Measurements from ENCODE around the gene VCAN. TPM values are rescaled to one million over a fixed set of nuclear protein-coding genes. Genes with fewer than 3 reads are reported as not detected.
A peak's percentile ranks its signal among the peaks of the same experiment; 100 is the strongest.

Gene VCAN
- total RNA-seq, 4 donors from 2014 or later = 21.2 to 44.1 (median 36.5) TPM

GRCh38 chr5:83470526-83471404 lies 779 bp upstream of the VCAN start:
- TF ChIP-seq CTCF (IDR thresholded peaks at IDR 0.05) (no peak), POLR2A (IDR thresholded peaks at IDR 0.05) (no peak)
- intact Hi-C loops (cut with DNase I; ENCODE audit: low total_unique reads) = no loop called here
- DNase-seq (ENCODE audit: low spot score in 2 of 2) = no peak
- peak overlapping the region; percentile 2 for H3K4me3 ChIP-seq (ENCODE audit: low read depth, poor library complexity, severe bottlenecking)
- 17 to 19% methylated on average over 15 of the region's 15 CpGs for WGBS, 2 donors

- DNase-seq (ENCODE audit: low spot score in 2 of 2) = no peak
- TF ChIP-seq CTCF (IDR thresholded peaks at IDR 0.05) (no peak), POLR2A (IDR thresholded peaks at IDR 0.05) (no peak)
- H3K4me3 ChIP-seq (ENCODE audit: low read depth, poor library complexity, severe bottlenecking) = peak overlapping the region; percentile 24
- intact Hi-C loops (cut with DNase I; ENCODE audit: low total_unique reads) = no loop called here
- WGBS, 2 donors = 2% methylated on average over 5 of the region's 5 CpGs
These were observed 616 bp downstream of the VCAN start for GRCh38 chr5:83472213-83472507.

- TF ChIP-seq POLR2A (IDR thresholded peaks at IDR 0.05) (no peak), CTCF (IDR thresholded peaks at IDR 0.05) (no peak)
- WGBS, 2 donors = 1% methylated on average over 46 to 50 of the region's 54 CpGs
- H3K4me3 ChIP-seq (ENCODE audit: low read depth, poor library complexity, severe bottlenecking) = peak overlapping the region; percentile 21
- DNase-seq (ENCODE audit: low spot score in 2 of 2) = peak; percentile 37 to 92
- intact Hi-C loops (cut with DNase I; ENCODE audit: low total_unique reads) = no loop called here
These were observed 1.2 kb downstream of the VCAN start for GRCh38 chr5:83472508-83473345.

GRCh38 chr5:83473346-83474160 lies 2.0 kb downstream of the VCAN start:
- 0% methylated on average over 27 to 39 of the region's 42 CpGs for WGBS, 2 donors
- intact Hi-C loops (cut with DNase I; ENCODE audit: low total_unique reads) = no loop called here
- H3K4me3 ChIP-seq (ENCODE audit: low read depth, poor library complexity, severe bottlenecking) = peak overlapping the region; percentile 27
- TF ChIP-seq CTCF (IDR thresholded peaks at IDR 0.05) = peak in 1 of 3 donors; percentile 74
- TF ChIP-seq POLR2A (IDR thresholded peaks at IDR 0.05) = no peak
- DNase-seq (ENCODE audit: low spot score in 2 of 2) = peak; percentile 91 to 97

GRCh38 chr5:83474161-83474796 lies 2.7 kb downstream of the VCAN start:
- WGBS, 2 donors = 0% methylated on average over 46 of the region's 46 CpGs
- TF ChIP-seq CTCF (IDR thresholded peaks at IDR 0.05) (no peak), POLR2A (IDR thresholded peaks at IDR 0.05) (no peak)
- H3K4me3 ChIP-seq (ENCODE audit: low read depth, poor library complexity, severe bottlenecking) = peak overlapping the region; percentile 27
- DNase-seq (ENCODE audit: low spot score in 2 of 2) = peak; percentile 75 to 95
- intact Hi-C loops (cut with DNase I; ENCODE audit: low total_unique reads) = no loop called here
